C4-2B (cell line): ENCODE results near the gene SHKBP1.

Experiments used
- ZFX ChIP-seq: fragments of 450-650 bp; IDR thresholded peaks from 2 replicates; pipeline ENCODE4 v1.6.1; 2017
- TF ChIP-seq, protein P1 (sequence below): fragments of 450-650 bp; conservative IDR thresholded peaks from 2 replicates; pipeline ENCODE4 v1.5.1; 2017; ENCODE audit warnings: mild to moderate bottlenecking

DNA sequence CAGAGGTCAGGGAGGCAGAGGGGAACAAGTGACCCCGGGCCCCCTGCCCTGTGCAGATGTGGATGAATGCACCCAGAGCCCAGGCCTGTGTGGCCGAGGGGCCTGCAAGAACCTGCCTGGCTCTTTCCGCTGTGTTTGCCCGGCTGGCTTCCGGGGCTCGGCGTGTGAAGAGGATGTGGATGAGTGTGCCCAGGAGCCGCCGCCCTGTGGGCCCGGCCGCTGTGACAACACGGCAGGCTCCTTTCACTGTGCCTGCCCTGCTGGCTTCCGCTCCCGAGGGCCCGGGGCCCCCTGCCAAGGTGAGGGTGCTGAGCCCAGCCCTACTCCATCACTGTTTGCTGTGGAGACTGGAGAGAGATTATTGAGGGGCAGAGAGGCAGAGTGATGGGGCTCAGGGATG is 34.4 kb downstream of the SHKBP1 start:
- TF ChIP-seq, protein P1, sequence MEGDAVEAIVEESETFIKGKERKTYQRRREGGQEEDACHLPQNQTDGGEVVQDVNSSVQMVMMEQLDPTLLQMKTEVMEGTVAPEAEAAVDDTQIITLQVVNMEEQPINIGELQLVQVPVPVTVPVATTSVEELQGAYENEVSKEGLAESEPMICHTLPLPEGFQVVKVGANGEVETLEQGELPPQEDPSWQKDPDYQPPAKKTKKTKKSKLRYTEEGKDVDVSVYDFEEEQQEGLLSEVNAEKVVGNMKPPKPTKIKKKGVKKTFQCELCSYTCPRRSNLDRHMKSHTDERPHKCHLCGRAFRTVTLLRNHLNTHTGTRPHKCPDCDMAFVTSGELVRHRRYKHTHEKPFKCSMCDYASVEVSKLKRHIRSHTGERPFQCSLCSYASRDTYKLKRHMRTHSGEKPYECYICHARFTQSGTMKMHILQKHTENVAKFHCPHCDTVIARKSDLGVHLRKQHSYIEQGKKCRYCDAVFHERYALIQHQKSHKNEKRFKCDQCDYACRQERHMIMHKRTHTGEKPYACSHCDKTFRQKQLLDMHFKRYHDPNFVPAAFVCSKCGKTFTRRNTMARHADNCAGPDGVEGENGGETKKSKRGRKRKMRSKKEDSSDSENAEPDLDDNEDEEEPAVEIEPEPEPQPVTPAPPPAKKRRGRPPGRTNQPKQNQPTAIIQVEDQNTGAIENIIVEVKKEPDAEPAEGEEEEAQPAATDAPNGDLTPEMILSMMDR: no peak
- no peak for TF ChIP-seq ZFX
